Adipocyte (in vitro differentiated cells): ENCODE data around the gene ZNG1B.
"Not testable (repeated sequence)": the region's sequence is repeated elsewhere in the genome, so short reads cannot be mapped to it uniquely, and the experiment has no call there.

Source experiments
- DNase-seq: peaks from one replicate; pipeline ENCODE4 v3.0.0-alpha.2; 2015; ENCODE audit warnings: low read depth
- H3K27me3 ChIP-seq: replicated peaks from 2 replicates; pipeline ENCODE4 v1.7.0; 2013; ENCODE audit warnings: mild to moderate bottlenecking, low read length, moderate library complexity; ENCODE audit not compliant: control insufficient read depth, insufficient read depth
- H3K36me3 ChIP-seq: 2 replicates; pipeline ENCODE4 v1.7.0; 2013; ENCODE audit warnings: low read length, mild to moderate bottlenecking, moderate library complexity; ENCODE audit not compliant: control insufficient read depth, insufficient read depth, severe bottlenecking
- H3K4me1 ChIP-seq: 2 replicates; pipeline ENCODE4 v1.7.0; 2013; ENCODE audit warnings: mild to moderate bottlenecking, low read length, moderate library complexity; ENCODE audit not compliant: control insufficient read depth, insufficient read depth
- H3K4me3 ChIP-seq: 2 replicates; pipeline ENCODE4 v1.7.0; 2013; ENCODE audit warnings: mild to moderate bottlenecking, low read length, moderate library complexity
- H3K9ac ChIP-seq: 2 replicates; pipeline ENCODE4 v1.7.0; 2013; ENCODE audit warnings: mild to moderate bottlenecking, low read length, moderate library complexity
- H3K9me3 ChIP-seq: 2 replicates; pipeline ENCODE4 v1.7.0; 2013; ENCODE audit warnings: mild to moderate bottlenecking, low read length, moderate library complexity; ENCODE audit not compliant: control insufficient read depth

Gene ZNG1B

DNA sequence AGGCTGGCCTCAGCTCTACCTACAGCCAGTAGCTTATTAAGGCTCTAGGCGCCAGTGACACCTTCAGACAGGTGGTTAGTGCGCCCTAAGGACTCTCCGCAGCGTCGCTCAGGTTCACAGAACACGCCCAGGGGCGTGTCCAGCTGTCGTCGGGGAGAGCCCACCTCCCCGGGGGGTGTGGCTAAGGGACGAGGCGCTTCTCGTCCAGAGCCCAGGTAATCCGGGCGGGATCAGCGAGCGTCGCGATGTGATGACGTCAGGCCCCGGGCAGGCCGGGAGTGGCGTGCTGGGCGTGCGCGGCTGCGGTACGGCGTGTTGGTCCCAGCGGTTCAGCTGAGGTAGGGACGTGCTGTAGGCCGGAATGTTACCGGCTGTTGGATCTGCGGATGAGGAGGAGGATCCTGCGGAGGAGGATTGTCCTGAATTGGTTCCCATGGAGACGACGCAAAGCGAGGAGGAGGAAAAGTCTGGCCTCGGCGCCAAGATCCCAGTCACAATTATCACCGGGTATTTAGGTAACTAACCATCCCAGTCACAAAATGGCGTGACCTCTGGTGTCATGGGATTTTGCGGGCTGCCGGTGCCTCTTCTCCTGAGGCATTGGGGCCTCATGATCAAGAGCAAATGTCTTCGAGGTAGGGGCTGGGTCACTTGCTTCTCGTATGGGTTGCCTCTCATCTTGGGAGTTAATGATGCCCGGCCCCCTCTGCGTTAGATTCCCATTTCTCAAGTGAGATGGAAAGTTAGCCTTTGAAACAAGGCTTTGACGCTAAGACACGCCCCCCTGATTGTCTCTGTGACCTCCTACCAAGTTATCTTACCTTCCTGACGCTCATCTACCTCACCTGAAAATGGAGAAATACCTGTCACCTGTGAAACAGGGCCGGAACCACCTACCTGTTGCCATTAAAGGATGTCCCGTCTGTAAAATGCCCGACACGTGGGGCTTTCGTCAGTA, at the start of gene ZNG1B:
ZNG1B (plus strand) TSS at position 184 of the 958 bp plus-strand sequence; CDS start at position 362, 178 bp downstream.
- not testable (repeated sequence) for H3K27me3 ChIP-seq, H3K9me3 ChIP-seq, H3K4me1 ChIP-seq, H3K36me3 ChIP-seq
- peak within 1 kb of the TSS; percentile 80 for H3K4me3 ChIP-seq
- peak; percentile 5 for DNase-seq
- peak within 1 kb of the TSS; percentile 69 for H3K9ac ChIP-seq

- H3K36me3 ChIP-seq, result no peaks in the 10 kb centered on the region
- no peaks in the 10 kb centered on the region for H3K27me3 ChIP-seq
- DNase-seq, result peak; percentile 93
- H3K4me1 ChIP-seq, result no peaks in the 10 kb centered on the region
- no peaks in the 10 kb centered on the region for H3K9me3 ChIP-seq
- peak overlapping the region; percentile 68 for H3K4me3 ChIP-seq
- H3K9ac ChIP-seq, result peak overlapping the region; percentile 62
Observed at GRCh38 chr2:113390124-113390849, 47.2 kb upstream of the ZNG1B start.

DNA sequence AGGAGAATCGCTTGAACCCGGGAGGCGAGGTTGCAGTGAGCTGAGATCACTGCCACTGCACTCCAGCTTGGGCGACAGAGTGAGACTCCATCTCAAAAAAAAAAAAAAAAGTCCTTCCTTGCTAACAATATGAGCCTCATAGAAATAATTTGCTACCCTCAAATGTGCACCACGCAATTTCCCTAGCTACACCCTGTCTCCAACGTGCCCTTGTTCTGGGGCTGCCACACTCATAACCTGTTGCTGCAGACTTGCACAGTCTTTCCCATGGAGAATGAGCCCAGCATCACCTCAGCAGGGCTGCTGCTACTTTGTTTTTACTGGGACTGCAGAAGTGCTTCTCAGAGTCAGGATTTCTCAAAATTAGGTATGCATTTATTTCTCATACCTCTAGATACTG, 46.4 kb upstream of the ZNG1B start:
- no peaks in the 10 kb centered on the region for H3K36me3 ChIP-seq
- H3K4me3 ChIP-seq, result no peak overlapping the region
- no peak for DNase-seq
- no peaks in the 10 kb centered on the region for H3K27me3 ChIP-seq
- H3K4me1 ChIP-seq, result no peaks in the 10 kb centered on the region
- H3K9ac ChIP-seq, result no peak overlapping the region
- H3K9me3 ChIP-seq, result no peaks in the 10 kb centered on the region

GRCh38 chr2:113406114-113406513, 31.4 kb upstream of the ZNG1B start:
- no peak for DNase-seq

GRCh38 chr2:113407446-113408099, 29.9 kb upstream of the ZNG1B start:
- peak; percentile 14 for DNase-seq
- no peaks in the 10 kb centered on the region for H3K4me1 ChIP-seq
- peaks cover 3% of the 10 kb centered on the region for H3K27me3 ChIP-seq
- no peaks in the 10 kb centered on the region for H3K36me3 ChIP-seq
- no peaks in the 10 kb centered on the region for H3K9me3 ChIP-seq
- no peak overlapping the region for H3K4me3 ChIP-seq
- H3K9ac ChIP-seq, result no peak overlapping the region

More at GRCh38 chr2:113406114-113406513, 31.4 kb upstream of the ZNG1B start:
- H3K27me3 ChIP-seq, result peaks cover 3% of the 10 kb centered on the region
- no peaks in the 10 kb centered on the region for H3K36me3 ChIP-seq
- no peak overlapping the region for H3K4me3 ChIP-seq
- no peaks in the 10 kb centered on the region for H3K9me3 ChIP-seq
- no peaks in the 10 kb centered on the region for H3K4me1 ChIP-seq
- no peak overlapping the region for H3K9ac ChIP-seq

- H3K4me3 ChIP-seq, H3K36me3 ChIP-seq, H3K9me3 ChIP-seq, H3K4me1 ChIP-seq, H3K9ac ChIP-seq, H3K27me3 ChIP-seq, DNase-seq: not testable (repeated sequence)
Observed at GRCh38 chr2:113411725-113412352, 25.7 kb upstream of the ZNG1B start.

GRCh38 chr2:113412774-113413173, 24.7 kb upstream of the ZNG1B start:
- not testable (repeated sequence) for H3K4me3 ChIP-seq, H3K9ac ChIP-seq, H3K27me3 ChIP-seq, DNase-seq, H3K36me3 ChIP-seq, H3K4me1 ChIP-seq, H3K9me3 ChIP-seq

DNA sequence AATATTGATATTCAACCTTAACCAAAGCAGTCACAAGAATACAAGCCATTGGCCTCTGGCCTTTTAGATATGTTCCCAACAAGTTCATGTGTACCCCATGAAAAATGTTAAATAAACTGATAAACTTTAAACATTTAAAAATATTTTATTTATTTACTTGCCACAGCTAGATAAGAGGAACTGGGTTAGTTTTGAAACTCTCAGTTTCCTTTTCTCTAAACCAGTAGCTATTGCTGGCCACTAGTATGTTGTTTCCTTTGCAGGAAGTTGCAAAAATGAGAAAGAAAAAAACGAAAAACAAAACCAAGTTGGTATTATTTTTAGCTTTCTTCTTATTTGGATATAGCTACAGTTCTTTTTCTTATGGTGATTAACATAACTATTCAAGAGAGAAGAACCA, 5.7 kb upstream of the ZNG1B start:
- H3K9me3 ChIP-seq, H3K4me3 ChIP-seq, H3K27me3 ChIP-seq, H3K4me1 ChIP-seq, H3K9ac ChIP-seq, H3K36me3 ChIP-seq, DNase-seq: not testable (repeated sequence)

DNA sequence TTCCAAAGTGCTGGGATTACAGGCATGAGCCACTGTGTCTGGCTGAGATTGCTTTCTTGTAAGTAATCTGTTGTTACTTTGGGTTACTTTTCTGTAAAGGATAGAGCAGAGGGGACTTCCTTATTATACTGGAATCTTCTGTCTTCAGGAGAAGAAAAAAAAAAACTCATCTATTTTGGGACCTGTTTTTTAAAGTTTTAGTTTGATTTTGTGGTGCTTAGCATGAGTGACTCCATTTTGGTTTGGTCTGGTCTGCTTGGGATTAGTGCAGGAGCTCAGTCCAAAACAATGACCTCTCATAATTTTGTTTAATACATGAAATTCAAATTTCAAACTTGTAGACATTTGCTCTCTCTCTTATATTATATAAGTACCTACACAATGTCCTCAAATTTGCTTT, 4.0 kb upstream of the ZNG1B start:
- not testable (repeated sequence) for DNase-seq, H3K4me1 ChIP-seq, H3K9ac ChIP-seq, H3K4me3 ChIP-seq, H3K27me3 ChIP-seq, H3K36me3 ChIP-seq, H3K9me3 ChIP-seq

DNA sequence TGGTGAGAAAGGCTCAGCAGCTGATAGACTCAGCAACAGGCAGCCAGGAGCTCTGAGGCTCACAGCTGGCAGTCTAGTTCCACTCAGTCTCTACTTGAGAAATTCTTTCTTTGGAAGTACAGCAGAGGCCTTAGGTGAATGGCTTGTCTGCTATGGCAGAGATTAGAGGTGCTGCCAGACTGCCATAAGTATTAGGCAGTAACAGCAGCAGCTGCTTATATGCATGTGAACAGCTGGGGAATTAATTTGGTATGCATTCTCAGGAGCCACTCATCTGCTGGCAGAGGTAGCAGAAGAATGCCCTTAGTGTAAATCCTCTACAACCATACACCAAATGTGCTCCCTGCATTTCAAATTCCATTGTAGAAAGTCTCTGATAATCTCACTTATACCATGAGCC, 28.3 kb downstream of the ZNG1B start:
- not testable (repeated sequence) for H3K27me3 ChIP-seq, H3K4me3 ChIP-seq, DNase-seq, H3K36me3 ChIP-seq, H3K9me3 ChIP-seq, H3K9ac ChIP-seq, H3K4me1 ChIP-seq
